CD4-positive, alpha-beta T cell (primary cell): Measurements from ENCODE around the gene NCAN. TPM values are rescaled to one million over a fixed set of nuclear protein-coding genes. Genes with fewer than 3 reads are reported as not detected.

ENCODE experiments used
- ATAC-seq: fragments of 200-7000 bp; cut with Tn5 transposase; one replicate; pipeline ENCODE4 v1.10.0; 2022; ENCODE audit warnings: mild to moderate bottlenecking; ENCODE audit not compliant: poor library complexity
- CTCF ChIA-PET: fragments of 350-600 bp; sonication (Branson Sonifier 250); formaldehyde crosslinking; loops from one replicate; lab custom pipeline; 2021; ENCODE audit warnings: antibody characterized with exemption, inconsistent platforms; lab: Charles Lee
- POLR2A ChIA-PET: fragments of 350-600 bp; sonication (Branson Sonifier 250); formaldehyde crosslinking; loops from one replicate; lab custom pipeline; 2021; ENCODE audit warnings: antibody characterized with exemption, inconsistent platforms; lab: Charles Lee
- DNase-seq, 14 experiments: peaks; one replicate each; pipeline ENCODE4 v3.0.0-alpha.2; 2013 to 2020; ENCODE audit warnings: mixed read lengths in 2 of 14
- H3K27ac ChIP-seq, 2 donors: one replicate each; pipeline versions ENCODE4 v1.5.1 to v1.7.0; 2013; ENCODE audit warnings: low read length in 2 of 2, low read depth in 1 of 2, mild to moderate bottlenecking in 1 of 2
- H3K27me3 ChIP-seq, 2 experiments: 1 replicate in 1 of 2; 2 replicates in 1 of 2; pipeline versions ENCODE4 v1.6.1 to v1.7.0; 2013; ENCODE audit warnings: low read length in 2 of 2, control low read depth in 1 of 2, mild to moderate bottlenecking in 1 of 2, moderate library complexity in 1 of 2; ENCODE audit not compliant: insufficient read depth in 2 of 2, control insufficient read depth in 1 of 2
- H3K36me3 ChIP-seq: one replicate; pipeline ENCODE4 v1.6.1; 2013; ENCODE audit warnings: low read length, control low read depth; ENCODE audit not compliant: insufficient read depth
- H3K4me1 ChIP-seq: one replicate; pipeline ENCODE4 v1.6.1; 2013; ENCODE audit warnings: low read length, control low read depth; ENCODE audit not compliant: insufficient read depth
- H3K4me3 ChIP-seq: one replicate; pipeline ENCODE4 v1.5.1; 2013; ENCODE audit warnings: mild to moderate bottlenecking, low read length, moderate library complexity
- H3K9me3 ChIP-seq, 2 experiments: 1 replicate in 1 of 2; 2 replicates in 1 of 2; pipeline versions ENCODE4 v1.6.1 to v1.7.0; 2013; ENCODE audit warnings: low read length in 2 of 2, mild to moderate bottlenecking in 2 of 2, control low read depth in 1 of 2, moderate library complexity in 1 of 2; ENCODE audit not compliant: control insufficient read depth in 1 of 2, insufficient read depth in 1 of 2
- H3K27ac Mint-ChIP-seq: one replicate; pipeline ENCODE4 v1.8.0; 2020; ENCODE audit warnings: mixed read lengths
- H3K27me3 Mint-ChIP-seq: one replicate; pipeline ENCODE4 v1.8.0; 2021; ENCODE audit warnings: mixed read lengths
- H3K36me3 Mint-ChIP-seq: one replicate; pipeline ENCODE4 v1.8.0; 2021; ENCODE audit warnings: low read depth, mixed read lengths
- H3K4me1 Mint-ChIP-seq: one replicate; pipeline ENCODE4 v1.8.0; 2021; ENCODE audit warnings: low read depth, mixed read lengths
- H3K4me3 Mint-ChIP-seq: one replicate; pipeline ENCODE4 v1.8.0; 2020; ENCODE audit warnings: mild to moderate bottlenecking, mixed read lengths
- H3K9me3 Mint-ChIP-seq: one replicate; pipeline ENCODE4 v1.8.0; 2020; ENCODE audit warnings: mixed read lengths
- intact Hi-C, 2 experiments: fragments of 100-400 bp; cut with DNase I in 1 of 2; cut with micrococcal nuclease in 1 of 2; formaldehyde crosslinking; loops; one replicate each; pipeline versions ENCODE4 v1.15.1 to v1.9.0; 2023 to 2025; cut with DNase I, micrococcal nuclease
- total RNA-seq, 174 experiments: library from RNA in 2 of 174; stranded (reverse) in 2 of 174; gene quantifications; one replicate each; pipeline ENCODE4 v1.2.3 and lab custom pipeline; 2021 to 2026
- TF ChIP-seq, protein P1 (sequence below): fragments of 200-600 bp; IDR thresholded peaks from one replicate; pipeline ENCODE4 v1.8.0; 2022; ENCODE audit warnings: antibody characterized with exemption, mild to moderate bottlenecking

Gene NCAN
- total RNA-seq, 2 experiments from 2014 or later = not detected

DNA sequence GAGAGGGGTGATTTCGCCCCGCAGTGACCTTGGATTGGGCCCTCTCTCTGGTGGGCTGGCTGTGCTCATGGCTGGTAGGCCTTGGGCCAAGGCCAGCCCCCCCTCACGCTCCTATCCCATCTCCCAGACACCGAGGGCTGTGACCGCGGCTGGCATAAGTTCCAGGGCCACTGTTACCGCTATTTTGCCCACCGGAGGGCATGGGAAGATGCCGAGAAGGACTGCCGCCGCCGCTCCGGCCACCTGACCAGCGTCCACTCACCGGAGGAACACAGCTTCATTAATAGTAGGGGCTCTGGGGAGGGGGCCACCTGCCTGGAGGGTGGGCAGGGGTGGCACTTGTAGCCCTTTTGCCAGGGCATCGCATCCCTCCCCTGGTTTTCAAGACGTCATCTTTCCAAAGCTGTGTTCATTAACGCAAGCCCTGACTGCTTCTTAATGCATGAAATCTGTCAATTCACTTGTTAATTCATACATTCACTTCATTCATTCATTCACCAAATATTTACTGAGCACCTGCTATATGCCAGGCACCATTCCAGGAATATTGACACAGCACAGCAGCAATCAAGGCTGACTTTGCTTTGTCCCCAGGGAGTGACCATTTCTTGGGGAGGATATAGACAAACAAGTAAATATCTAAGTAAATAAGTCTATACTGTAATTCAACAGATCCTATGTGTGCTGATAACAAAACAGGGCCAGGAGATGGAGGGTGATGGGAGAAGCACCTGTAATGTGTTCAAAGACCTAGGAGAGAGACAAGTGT, 26.6 kb downstream of the NCAN start:
- DNase-seq (no peak), ATAC-seq (no peak)
- CTCF ChIA-PET = no interaction called here
- H3K4me3 Mint-ChIP-seq = no peak overlapping the region
- H3K36me3 ChIP-seq = no peaks in the 10 kb centered on the region
- TF ChIP-seq, protein P1, sequence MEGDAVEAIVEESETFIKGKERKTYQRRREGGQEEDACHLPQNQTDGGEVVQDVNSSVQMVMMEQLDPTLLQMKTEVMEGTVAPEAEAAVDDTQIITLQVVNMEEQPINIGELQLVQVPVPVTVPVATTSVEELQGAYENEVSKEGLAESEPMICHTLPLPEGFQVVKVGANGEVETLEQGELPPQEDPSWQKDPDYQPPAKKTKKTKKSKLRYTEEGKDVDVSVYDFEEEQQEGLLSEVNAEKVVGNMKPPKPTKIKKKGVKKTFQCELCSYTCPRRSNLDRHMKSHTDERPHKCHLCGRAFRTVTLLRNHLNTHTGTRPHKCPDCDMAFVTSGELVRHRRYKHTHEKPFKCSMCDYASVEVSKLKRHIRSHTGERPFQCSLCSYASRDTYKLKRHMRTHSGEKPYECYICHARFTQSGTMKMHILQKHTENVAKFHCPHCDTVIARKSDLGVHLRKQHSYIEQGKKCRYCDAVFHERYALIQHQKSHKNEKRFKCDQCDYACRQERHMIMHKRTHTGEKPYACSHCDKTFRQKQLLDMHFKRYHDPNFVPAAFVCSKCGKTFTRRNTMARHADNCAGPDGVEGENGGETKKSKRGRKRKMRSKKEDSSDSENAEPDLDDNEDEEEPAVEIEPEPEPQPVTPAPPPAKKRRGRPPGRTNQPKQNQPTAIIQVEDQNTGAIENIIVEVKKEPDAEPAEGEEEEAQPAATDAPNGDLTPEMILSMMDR = no peak
- H3K9me3 ChIP-seq = peaks cover 24 to 25% of the 10 kb centered on the region in 2 experiments
- peaks cover 23% of the 10 kb centered on the region for H3K27me3 Mint-ChIP-seq
- H3K4me1 ChIP-seq = no peaks in the 10 kb centered on the region
- H3K27ac ChIP-seq = no peak overlapping the region
- POLR2A ChIA-PET = no interaction called here
- no peaks in the 10 kb centered on the region for H3K36me3 Mint-ChIP-seq
- peaks cover 0 to 8% of the 10 kb centered on the region in 2 experiments for H3K27me3 ChIP-seq
- intact Hi-C loops = no loop called here
- H3K4me1 Mint-ChIP-seq = no peaks in the 10 kb centered on the region
- no peak overlapping the region for H3K27ac Mint-ChIP-seq
- H3K9me3 Mint-ChIP-seq = peaks cover 3% of the 10 kb centered on the region
- H3K4me3 ChIP-seq = no peak overlapping the region

GRCh38 chr19:19239675-19240074, 27.9 kb downstream of the NCAN start:
- Histone ChIP-seq H3K9me3 (peaks cover 10 to 24% of the 10 kb centered on the region in 2 experiments), H3K4me1 (no peaks in the 10 kb centered on the region), H3K27me3 (peaks cover 0 to 8% of the 10 kb centered on the region in 2 experiments), H3K36me3 (no peaks in the 10 kb centered on the region), H3K27ac (no peak overlapping the region), H3K4me3 (no peak overlapping the region)
- H3K9me3 Mint-ChIP-seq = peaks cover 3% of the 10 kb centered on the region
- H3K27me3 Mint-ChIP-seq = peaks cover 23% of the 10 kb centered on the region
- ATAC-seq (no peak), DNase-seq (no peak)
- H3K36me3 Mint-ChIP-seq = no peaks in the 10 kb centered on the region
- H3K4me1 Mint-ChIP-seq = no peaks in the 10 kb centered on the region
- TF ChIP-seq, protein P1 = no peak
- POLR2A ChIA-PET = no interaction called here
- intact Hi-C loops = no loop called here
- H3K4me3 Mint-ChIP-seq = no peak overlapping the region
- no peak overlapping the region for H3K27ac Mint-ChIP-seq
- CTCF ChIA-PET = no interaction called here

DNA sequence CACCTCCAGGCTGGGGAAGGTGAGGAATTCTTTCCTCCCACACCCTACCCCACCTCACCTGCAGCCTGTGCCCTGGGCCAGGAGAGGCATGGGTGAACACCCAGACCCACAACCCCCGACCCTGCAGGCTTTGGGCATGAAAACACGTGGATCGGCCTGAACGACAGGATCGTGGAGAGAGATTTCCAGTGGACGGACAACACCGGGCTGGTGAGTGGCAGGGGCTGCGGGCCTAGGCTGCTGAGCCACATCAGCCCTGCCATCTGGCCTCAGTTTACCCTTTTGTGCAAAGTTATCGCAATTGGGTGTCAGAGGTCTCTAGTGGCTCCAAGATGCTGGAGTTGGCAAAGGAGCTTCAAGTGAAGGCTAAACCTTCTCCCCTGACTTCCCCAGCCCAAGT, 28.7 kb downstream of the NCAN start:
- intact Hi-C loops = no loop called here
- no peak for DNase-seq
- POLR2A ChIA-PET = no interaction called here
- Mint-ChIP-seq H3K4me3 (no peak overlapping the region), H3K9me3 (peaks cover 3% of the 10 kb centered on the region), H3K27ac (no peak overlapping the region), H3K4me1 (no peaks in the 10 kb centered on the region), H3K27me3 (peaks cover 23% of the 10 kb centered on the region), H3K36me3 (no peaks in the 10 kb centered on the region)
- Histone ChIP-seq H3K27ac (no peak overlapping the region), H3K9me3 (peaks cover 4 to 16% of the 10 kb centered on the region in 2 experiments), H3K27me3 (peaks cover 0 to 8% of the 10 kb centered on the region in 2 experiments), H3K36me3 (no peaks in the 10 kb centered on the region), H3K4me3 (no peak overlapping the region), H3K4me1 (no peaks in the 10 kb centered on the region)
- CTCF ChIA-PET = no interaction called here
- TF ChIP-seq, protein P1 = no peak
- no peak for ATAC-seq
